H1 (cell line): ENCODE measurements around the gene TMEM163. TPM values are rescaled to one million over a fixed set of nuclear protein-coding genes. Genes with fewer than 3 reads are reported as not detected.

Experiments used
- BACH1 ChIP-seq: IDR thresholded peaks from 2 replicates; pipeline ENCODE4 v1.6.1; 2012; ENCODE audit warnings: low read length, improper control_type of control experiment
- CTBP2 ChIP-seq: IDR thresholded peaks from 2 replicates; pipeline ENCODE4 v1.7.0; 2011; ENCODE audit warnings: borderline replicate concordance, mild to moderate bottlenecking, moderate library complexity, mixed read lengths, low read length; ENCODE audit not compliant: insufficient read depth, insufficient read length
- EP300 ChIP-seq, 2 experiments: IDR thresholded peaks; 1 replicate in 1 of 2; 2 replicates in 1 of 2; pipeline ENCODE4 v1.6.1; 2011 to 2012; ENCODE audit warnings: low read depth in 2 of 2, low read length in 2 of 2, mild to moderate bottlenecking in 2 of 2, borderline replicate concordance in 1 of 2, inconsistent platforms in 1 of 2, moderate library complexity in 1 of 2
- EZH2 ChIP-seq: fragments of 200-600 bp; sonication (generic); IDR thresholded peaks from 2 replicates; pipeline ENCODE4 v1.7.1; 2012; ENCODE audit warnings: low read depth, mild to moderate bottlenecking, moderate library complexity, low read length, inconsistent platforms; ENCODE audit not compliant: severe bottlenecking
- GABPA ChIP-seq: IDR thresholded peaks from 2 replicates; pipeline ENCODE4 v1.6.1; 2011; ENCODE audit warnings: mild to moderate bottlenecking, low read length, moderate library complexity, borderline replicate concordance; ENCODE audit not compliant: insufficient read depth
- HDAC2 ChIP-seq, 2 experiments: fragments of 300-600 bp in 1 of 2; sonication (generic) in 1 of 2; IDR thresholded peaks; 2 replicates each; pipeline ENCODE4 v1.6.1; 2011 to 2012; ENCODE audit warnings: low read depth in 2 of 2, low read length in 2 of 2, mild to moderate bottlenecking in 2 of 2, moderate library complexity in 2 of 2, borderline replicate concordance in 1 of 2, inconsistent platforms in 1 of 2
- MAFK ChIP-seq: IDR thresholded peaks from 2 replicates; pipeline ENCODE4 v1.6.1; 2012; ENCODE audit warnings: low read depth, mild to moderate bottlenecking, improper control_type of control experiment, low read length
- POU5F1 ChIP-seq: IDR thresholded peaks from 2 replicates; pipeline ENCODE4 v1.6.1; 2011; ENCODE audit warnings: low read depth, mild to moderate bottlenecking, low read length, moderate library complexity
- RNF2 ChIP-seq: fragments of 200-900, 300-1000 bp; sonication (generic); IDR thresholded peaks from 2 replicates; pipeline ENCODE4 v1.7.1; 2016; ENCODE audit warnings: borderline replicate concordance, low read depth, mild to moderate bottlenecking, antibody characterized with exemption, low read length; ENCODE audit not compliant: poor library complexity, severe bottlenecking; ENCODE audit errors: missing control alignments
- SIN3A ChIP-seq, 2 experiments: IDR thresholded peaks in 1 of 2; conservative IDR thresholded peaks in 1 of 2; 2 replicates each; pipeline ENCODE4 v1.6.1; 2011 to 2012; ENCODE audit warnings: low read length in 2 of 2, improper control_type of control experiment in 1 of 2, low read depth in 1 of 2, mild to moderate bottlenecking in 1 of 2
- SIX5 ChIP-seq: IDR thresholded peaks from 2 replicates; pipeline ENCODE4 v1.6.1; 2011; ENCODE audit warnings: mild to moderate bottlenecking, low read depth, low read length
- TCF12 ChIP-seq: IDR thresholded peaks from 2 replicates; pipeline ENCODE4 v1.6.1; 2011; ENCODE audit warnings: low read depth, mild to moderate bottlenecking, low read length
- polyA plus RNA-seq, 7 experiments: library from polyadenylated mRNA; depleted of rRNA in 3 of 7; stranded (reverse) in 5 of 7; unstranded in 2 of 7; fragments of >200 nt in 5 of 7; fragments of 200-250 nt in 2 of 7; gene quantifications; 1 replicate in 5 of 7; 2 replicates in 1 of 7; 4 replicates in 1 of 7; pipeline versions ENCODE4 v1.2.1 to v1.2.3, GENCODE V29; 2011 to 2013; ENCODE audit warnings: missing spikeins in 2 of 7, mixed read lengths in 2 of 7
- total RNA-seq: library from RNA; stranded (reverse); fragmentation: NEBNext Ultra II Directional; extraction: Animal tissue kit (Norgen Biotek cat#: 25700); gene quantifications from 2 replicates; pipeline ENCODE4 v1.2.1, GENCODE V29; 2021
- TF ChIP-seq, protein P1 (sequence below), 3 experiments: IDR thresholded peaks; 1 replicate in 2 of 3; 2 replicates in 1 of 3; pipeline versions ENCODE4 v1.5.1 to v1.6.1; 2011; ENCODE audit warnings: low read length in 3 of 3, mild to moderate bottlenecking in 3 of 3, inconsistent platforms in 2 of 3, low read depth in 1 of 3, moderate library complexity in 1 of 3; ENCODE audit not compliant: insufficient read depth in 1 of 3; ENCODE audit errors: control extremely low read depth in 1 of 3
- TF ChIP-seq, protein P2 (sequence below): IDR thresholded peaks from 2 replicates; pipeline ENCODE4 v1.6.1; 2012; ENCODE audit warnings: inconsistent platforms
- TF ChIP-seq, protein P3 (sequence below): IDR thresholded peaks from 2 replicates; pipeline ENCODE4 v1.6.1; 2011; ENCODE audit warnings: low read depth, mild to moderate bottlenecking, low read length; ENCODE audit not compliant: insufficient read depth

TMEM163 gene
- total and polyA plus RNA-seq, 2 of the 8 experiments (the other 6 are each of a cell fraction or from before 2014, with no cell fraction given) = 2.8 to 3.2 TPM

DNA sequence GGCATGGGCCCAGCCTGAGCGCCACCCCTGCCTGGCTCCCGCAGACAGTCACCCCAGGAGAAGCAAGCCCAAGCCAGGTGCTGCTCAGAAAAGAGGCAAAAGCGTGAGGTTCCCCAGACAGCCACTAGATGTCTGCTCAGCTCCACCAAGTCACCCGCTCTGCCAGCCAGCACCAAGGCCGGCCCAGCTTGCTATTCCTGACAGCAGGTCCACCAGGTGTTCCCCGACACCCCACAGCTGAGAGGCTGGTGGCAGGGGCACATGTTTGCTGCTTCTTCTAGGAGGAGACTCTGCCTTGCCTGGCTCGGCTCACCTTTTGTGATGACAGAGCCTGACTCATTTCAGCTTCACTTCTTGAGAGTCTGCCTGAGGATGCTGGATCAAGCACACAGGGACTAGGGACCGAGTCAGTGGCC, 258.2 kb downstream of the TMEM163 start (continued):
- TF ChIP-seq, protein P1, sequence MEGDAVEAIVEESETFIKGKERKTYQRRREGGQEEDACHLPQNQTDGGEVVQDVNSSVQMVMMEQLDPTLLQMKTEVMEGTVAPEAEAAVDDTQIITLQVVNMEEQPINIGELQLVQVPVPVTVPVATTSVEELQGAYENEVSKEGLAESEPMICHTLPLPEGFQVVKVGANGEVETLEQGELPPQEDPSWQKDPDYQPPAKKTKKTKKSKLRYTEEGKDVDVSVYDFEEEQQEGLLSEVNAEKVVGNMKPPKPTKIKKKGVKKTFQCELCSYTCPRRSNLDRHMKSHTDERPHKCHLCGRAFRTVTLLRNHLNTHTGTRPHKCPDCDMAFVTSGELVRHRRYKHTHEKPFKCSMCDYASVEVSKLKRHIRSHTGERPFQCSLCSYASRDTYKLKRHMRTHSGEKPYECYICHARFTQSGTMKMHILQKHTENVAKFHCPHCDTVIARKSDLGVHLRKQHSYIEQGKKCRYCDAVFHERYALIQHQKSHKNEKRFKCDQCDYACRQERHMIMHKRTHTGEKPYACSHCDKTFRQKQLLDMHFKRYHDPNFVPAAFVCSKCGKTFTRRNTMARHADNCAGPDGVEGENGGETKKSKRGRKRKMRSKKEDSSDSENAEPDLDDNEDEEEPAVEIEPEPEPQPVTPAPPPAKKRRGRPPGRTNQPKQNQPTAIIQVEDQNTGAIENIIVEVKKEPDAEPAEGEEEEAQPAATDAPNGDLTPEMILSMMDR (IDR thresholded peaks at IDR 0.05; ENCODE audit: control extremely low read depth in 1 of 3, insufficient read depth in 1 of 3, low read depth in 1 of 3, low read length in 3 of 3) = peak in 2 of 3 experiments; percentile 91 to 95; a peak in 3 of 4 replicates
- TF ChIP-seq TCF12 (0 out of 2 replicates have a peak, but pooled peaks have one; percentile 59), HDAC2 (IDR thresholded peaks at IDR 0.05; ENCODE audit: borderline replicate concordance in 1 of 2, low read depth in 2 of 2, low read length in 2 of 2) (no peak), SIN3A (conservative IDR thresholded peaks at IDR 0.05 in 1 of 2, IDR thresholded peaks at IDR 0.05 in 1 of 2; ENCODE audit: low read depth in 1 of 2, low read length in 2 of 2) (peak in 1 of 2 experiments; percentile 92; a peak in 2 of 4 replicates), SIX5 (no peak), EZH2 (no peak), MAFK (no peak), RNF2 (no peak), BACH1 (no peak), CTBP2 (peak; percentile 25), GABPA (no peak), EP300 (IDR thresholded peaks at IDR 0.05; ENCODE audit: borderline replicate concordance in 1 of 2, low read depth in 2 of 2, low read length in 2 of 2) (no peak), POU5F1 (no peak)
- TF ChIP-seq, protein P2, sequence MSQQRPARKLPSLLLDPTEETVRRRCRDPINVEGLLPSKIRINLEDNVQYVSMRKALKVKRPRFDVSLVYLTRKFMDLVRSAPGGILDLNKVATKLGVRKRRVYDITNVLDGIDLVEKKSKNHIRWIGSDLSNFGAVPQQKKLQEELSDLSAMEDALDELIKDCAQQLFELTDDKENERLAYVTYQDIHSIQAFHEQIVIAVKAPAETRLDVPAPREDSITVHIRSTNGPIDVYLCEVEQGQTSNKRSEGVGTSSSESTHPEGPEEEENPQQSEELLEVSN = no peak
- TF ChIP-seq, protein P3, sequence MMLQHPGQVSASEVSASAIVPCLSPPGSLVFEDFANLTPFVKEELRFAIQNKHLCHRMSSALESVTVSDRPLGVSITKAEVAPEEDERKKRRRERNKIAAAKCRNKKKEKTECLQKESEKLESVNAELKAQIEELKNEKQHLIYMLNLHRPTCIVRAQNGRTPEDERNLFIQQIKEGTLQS = no peak
